Keratinocyte (primary cell): ENCODE data around the gene ECE2. TPM values are rescaled to one million over a fixed set of nuclear protein-coding genes. Genes with fewer than 3 reads are reported as not detected.

ENCODE experiments used
- DNase-seq: peaks from one replicate; pipeline ENCODE4 v3.0.0-alpha.2; 2011; ENCODE audit warnings: low read depth, missing footprints, low spot score
- FAIRE-seq: peaks from 2 replicates; lab custom pipeline; 2011; peaks lifted over from hg19 to GRCh38; lab: Jason Lieb, UNC
- H2AFZ ChIP-seq: 2 replicates; pipeline ENCODE4 v1.6.0; 2012; ENCODE audit warnings: low read length, control low read depth, inconsistent platforms; ENCODE audit not compliant: control insufficient read depth
- H3K27ac ChIP-seq: 2 replicates; pipeline ENCODE4 v1.5.1; 2011; ENCODE audit warnings: low read length; ENCODE audit not compliant: control insufficient read depth, insufficient read depth
- H3K27me3 ChIP-seq: 3 replicates; pipeline ENCODE4 v1.6.0; 2011; ENCODE audit warnings: low read length; ENCODE audit not compliant: control insufficient read depth, insufficient read depth; ENCODE audit errors: extremely low read depth
- H3K36me3 ChIP-seq, 2 experiments: 2 replicates in 1 of 2; 3 replicates in 1 of 2; pipeline ENCODE4 v1.5.1; 2011; ENCODE audit warnings: low read length in 2 of 2, mild to moderate bottlenecking in 1 of 2; ENCODE audit not compliant: control insufficient read depth in 2 of 2, insufficient read depth in 2 of 2; ENCODE audit errors: extremely low read depth in 1 of 2
- H3K4me1 ChIP-seq: 3 replicates; pipeline ENCODE4 v1.5.1; 2011; ENCODE audit warnings: low read length; ENCODE audit not compliant: control insufficient read depth, insufficient read depth; ENCODE audit errors: extremely low read depth
- H3K4me2 ChIP-seq: 3 replicates; pipeline ENCODE4 v1.6.0; 2011; ENCODE audit warnings: low read depth, low read length; ENCODE audit not compliant: control insufficient read depth, insufficient read depth; ENCODE audit errors: extremely low read depth
- H3K4me3 ChIP-seq, 3 experiments: fragments of 200-600 bp in 1 of 3; sonication (generic) in 1 of 3; 2 replicates in 2 of 3; 3 replicates in 1 of 3; pipeline ENCODE4 v1.5.1; 2011 to 2016; ENCODE audit warnings: low read length in 3 of 3, mild to moderate bottlenecking in 3 of 3, control low read depth in 2 of 3, inconsistent platforms in 1 of 3, low read depth in 1 of 3, mixed read lengths in 1 of 3, mixed run types in 1 of 3, moderate library complexity in 1 of 3; ENCODE audit not compliant: control insufficient read depth in 2 of 3, insufficient read depth in 2 of 3; ENCODE audit errors: extremely low read depth in 1 of 3
- H3K79me2 ChIP-seq: 2 replicates; pipeline ENCODE4 v1.6.0; 2012; ENCODE audit warnings: low read length; ENCODE audit not compliant: control insufficient read depth, insufficient read depth
- H3K9ac ChIP-seq: 3 replicates; pipeline ENCODE4 v1.6.0; 2011; ENCODE audit warnings: low read length; ENCODE audit not compliant: control insufficient read depth, insufficient read depth; ENCODE audit errors: extremely low read depth
- H3K9me1 ChIP-seq: 3 replicates; pipeline ENCODE4 v1.6.0; 2011; ENCODE audit warnings: low read length; ENCODE audit not compliant: control insufficient read depth, insufficient read depth; ENCODE audit errors: extremely low read depth
- H3K9me3 ChIP-seq: 2 replicates; pipeline ENCODE4 v1.5.1; 2012; ENCODE audit warnings: low read depth, low read length; ENCODE audit not compliant: control insufficient read depth
- H4K20me1 ChIP-seq: 3 replicates; pipeline ENCODE4 v1.6.0; 2011; ENCODE audit warnings: low read length; ENCODE audit not compliant: control insufficient read depth, insufficient read depth; ENCODE audit errors: extremely low read depth
- EZH2 ChIP-seq: IDR thresholded peaks from one replicate; pipeline ENCODE4 v1.6.1; 2012; ENCODE audit warnings: inconsistent platforms, mild to moderate bottlenecking, low read length, moderate library complexity
- dilution Hi-C: fragments of 300-500 bp; cut with MboI; formaldehyde crosslinking; loops from one replicate; pipeline ENCODE4 v1.7.0; 2020; ENCODE audit warnings: low sequenced_read_pairs; ENCODE audit not compliant: extremely low pct_ligation_motif_present
- polyA plus RNA-seq, 5 experiments: library from polyadenylated mRNA; depleted of rRNA in 3 of 5; stranded (reverse) in 3 of 5; stranded (forward) in 1 of 5; unstranded in 1 of 5; fragments of >200 nt; gene quantifications; 1 replicate in 1 of 5; 2 replicates in 3 of 5; 3 replicates in 1 of 5; pipeline versions ENCODE4 v1.2.1 to v1.2.3, GENCODE V29; 2011 to 2012; ENCODE audit warnings: missing spikeins in 2 of 5, low read depth in 1 of 5, low replicate concordance in 1 of 5
- TF ChIP-seq, protein P1 (sequence below), 3 experiments: IDR thresholded peaks in 1 of 3; conservative IDR thresholded peaks in 1 of 3; optimal IDR thresholded peaks in 1 of 3; 2 replicates in 2 of 3; 3 replicates in 1 of 3; pipeline versions ENCODE3 to v1.5.1; 2011; ENCODE audit warnings: low read length in 3 of 3, mild to moderate bottlenecking in 3 of 3, moderate library complexity in 2 of 3, control low read depth in 1 of 3, inconsistent platforms in 1 of 3; ENCODE audit not compliant: insufficient read depth in 2 of 3; ENCODE audit errors: extremely low read depth in 1 of 3

ECE2 gene
- polyA plus RNA-seq, 1 donor (not counting 4 experiments of a cell fraction or from before 2014, with no cell fraction given) = not detected

DNA sequence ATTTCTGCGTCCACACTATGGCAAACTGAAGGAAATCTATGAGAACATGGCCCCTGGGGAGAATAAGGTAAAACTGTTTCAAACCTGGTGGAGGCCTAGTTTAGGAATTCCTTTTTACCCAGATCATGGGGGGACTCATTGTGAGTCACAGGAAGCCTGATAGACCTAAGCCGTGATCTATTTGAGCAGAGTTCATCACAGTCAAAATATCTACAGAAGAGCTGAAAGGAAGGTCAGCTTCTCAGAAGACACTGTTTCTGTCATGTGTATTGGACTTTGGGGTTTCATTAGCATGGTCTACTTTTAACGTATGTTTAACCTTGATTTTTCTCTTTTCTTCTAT, 24.5 kb downstream of the ECE2 start:
- peak; percentile 72 for FAIRE-seq
- DNase-seq = no peak
- dilution Hi-C loops = no loop called here
- Histone ChIP-seq H3K4me3 (peak overlapping the region; percentile 90 to 99 (median 90)), H3K9me3 (no peaks in the 10 kb centered on the region), H3K27ac (peak overlapping the region; percentile 84), H3K79me2 (peaks cover 55% of the 10 kb centered on the region), H3K9me1 (no peaks in the 10 kb centered on the region), H2AFZ (no peak overlapping the region), H3K36me3 (peaks cover 30 to 35% of the 10 kb centered on the region in 2 experiments), H3K4me1 (peaks cover 9% of the 10 kb centered on the region), H3K4me2 (peak overlapping the region; percentile 84), H4K20me1 (peaks cover 13% of the 10 kb centered on the region), H3K27me3 (no peaks in the 10 kb centered on the region), H3K9ac (peak overlapping the region; percentile 94)
- TF ChIP-seq, protein P1, sequence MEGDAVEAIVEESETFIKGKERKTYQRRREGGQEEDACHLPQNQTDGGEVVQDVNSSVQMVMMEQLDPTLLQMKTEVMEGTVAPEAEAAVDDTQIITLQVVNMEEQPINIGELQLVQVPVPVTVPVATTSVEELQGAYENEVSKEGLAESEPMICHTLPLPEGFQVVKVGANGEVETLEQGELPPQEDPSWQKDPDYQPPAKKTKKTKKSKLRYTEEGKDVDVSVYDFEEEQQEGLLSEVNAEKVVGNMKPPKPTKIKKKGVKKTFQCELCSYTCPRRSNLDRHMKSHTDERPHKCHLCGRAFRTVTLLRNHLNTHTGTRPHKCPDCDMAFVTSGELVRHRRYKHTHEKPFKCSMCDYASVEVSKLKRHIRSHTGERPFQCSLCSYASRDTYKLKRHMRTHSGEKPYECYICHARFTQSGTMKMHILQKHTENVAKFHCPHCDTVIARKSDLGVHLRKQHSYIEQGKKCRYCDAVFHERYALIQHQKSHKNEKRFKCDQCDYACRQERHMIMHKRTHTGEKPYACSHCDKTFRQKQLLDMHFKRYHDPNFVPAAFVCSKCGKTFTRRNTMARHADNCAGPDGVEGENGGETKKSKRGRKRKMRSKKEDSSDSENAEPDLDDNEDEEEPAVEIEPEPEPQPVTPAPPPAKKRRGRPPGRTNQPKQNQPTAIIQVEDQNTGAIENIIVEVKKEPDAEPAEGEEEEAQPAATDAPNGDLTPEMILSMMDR (optimal IDR thresholded peaks at IDR 0.05 in 1 of 3, IDR thresholded peaks at IDR 0.05 in 1 of 3, conservative IDR thresholded peaks at IDR 0.05 in 1 of 3; ENCODE audit: extremely low read depth in 1 of 3, insufficient read depth in 2 of 3, low read length in 3 of 3) = no peak
- no peak for TF ChIP-seq EZH2

DNA sequence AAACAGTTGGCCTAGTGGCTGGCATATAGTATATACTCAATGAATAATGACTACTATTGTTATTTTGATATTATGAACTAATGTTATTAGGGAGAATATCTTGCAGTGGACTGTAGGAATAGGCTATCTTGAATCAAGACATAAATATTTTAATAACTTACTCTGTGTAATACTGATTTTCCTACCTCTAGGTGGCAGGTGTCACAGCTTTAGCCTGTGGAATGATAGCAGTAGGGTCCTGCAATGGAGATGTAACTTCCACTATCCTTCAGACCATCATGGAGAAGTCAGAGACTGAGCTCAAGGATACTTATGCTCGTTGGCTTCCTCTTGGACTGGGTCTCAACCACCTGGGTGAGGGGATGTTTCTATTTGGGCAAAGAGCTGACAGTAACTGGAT, 29.8 kb downstream of the ECE2 start:
- FAIRE-seq (no peak), DNase-seq (no peak)

More for the DNA sequence above, 29.8 kb downstream of the ECE2 start:
- no peaks in the 10 kb centered on the region for H3K9me1 ChIP-seq
- TF ChIP-seq, protein P1 (optimal IDR thresholded peaks at IDR 0.05 in 1 of 3, IDR thresholded peaks at IDR 0.05 in 1 of 3, conservative IDR thresholded peaks at IDR 0.05 in 1 of 3; ENCODE audit: extremely low read depth in 1 of 3, insufficient read depth in 2 of 3, low read length in 3 of 3) = peak in 2 of 3 experiments; percentile 9 to 48
- no peak for TF ChIP-seq EZH2
- H3K36me3 ChIP-seq = peaks cover 61 to 72% of the 10 kb centered on the region in 2 experiments
- no peak overlapping the region for H3K4me2 ChIP-seq
- no peak overlapping the region for H3K27ac ChIP-seq
- H3K27me3 ChIP-seq = no peaks in the 10 kb centered on the region
- no peak overlapping the region for H2AFZ ChIP-seq
- no peak overlapping the region for H3K4me3 ChIP-seq
- no peak overlapping the region for H3K9ac ChIP-seq
- H3K79me2 ChIP-seq = peaks cover 53% of the 10 kb centered on the region
- peaks cover 4% of the 10 kb centered on the region for H3K4me1 ChIP-seq
- dilution Hi-C loops = no loop called here
- H3K9me3 ChIP-seq = no peaks in the 10 kb centered on the region
- H4K20me1 ChIP-seq = peaks cover 13% of the 10 kb centered on the region
